ENCODE results near the gene IFI6.
A peak's percentile ranks its signal among the peaks of the same experiment; 100 is the strongest.

The IFI6 gene

GRCh38 chr1:27662707-27663393, 9.1 kb downstream of the IFI6 start:
- H3K27ac Mint-ChIP-seq = peak overlapping the region; percentile 99
- peak; percentile 95 for DNase-seq
- no peaks in the 10 kb centered on the region for H3K9me3 Mint-ChIP-seq
- peaks cover 49% of the 10 kb centered on the region for H3K4me1 Mint-ChIP-seq (ENCODE audit: low read depth)
- peaks cover 19% of the 10 kb centered on the region for H3K36me3 Mint-ChIP-seq (ENCODE audit: low read depth)
- no peaks in the 10 kb centered on the region for H3K27me3 Mint-ChIP-seq
- H3K4me3 Mint-ChIP-seq = peak overlapping the region; percentile 66

- no peaks in the 10 kb centered on the region for H3K9me3 Mint-ChIP-seq
- peak overlapping the region; percentile 66 for H3K4me3 Mint-ChIP-seq
- H3K27ac Mint-ChIP-seq = peak overlapping the region; percentile 99
- H3K36me3 Mint-ChIP-seq (ENCODE audit: low read depth) = peaks cover 15% of the 10 kb centered on the region
- peaks cover 49% of the 10 kb centered on the region for H3K4me1 Mint-ChIP-seq (ENCODE audit: low read depth)
- H3K27me3 Mint-ChIP-seq = no peaks in the 10 kb centered on the region
- no peak for DNase-seq
Observed at GRCh38 chr1:27662261-27662660, 9.7 kb downstream of the IFI6 start.

- Mint-ChIP-seq H3K36me3 (ENCODE audit: low read depth) (peaks cover 9% of the 10 kb centered on the region), H3K27ac (peak overlapping the region; percentile 65), H3K27me3 (no peaks in the 10 kb centered on the region), H3K9me3 (no peaks in the 10 kb centered on the region), H3K4me1 (ENCODE audit: low read depth) (peaks cover 46% of the 10 kb centered on the region), H3K4me3 (no peak overlapping the region)
- DNase-seq = no peak
Observed at GRCh38 chr1:27661412-27662075, 10.4 kb downstream of the IFI6 start.

GRCh38 chr1:27660300-27660835, 11.6 kb downstream of the IFI6 start:
- DNase-seq = no peak
- Mint-ChIP-seq H3K27ac (peak overlapping the region; percentile 91), H3K36me3 (ENCODE audit: low read depth) (no peaks in the 10 kb centered on the region), H3K4me3 (peak overlapping the region; percentile 76), H3K4me1 (ENCODE audit: low read depth) (peaks cover 49% of the 10 kb centered on the region), H3K9me3 (no peaks in the 10 kb centered on the region), H3K27me3 (no peaks in the 10 kb centered on the region)

- H3K4me3 Mint-ChIP-seq = peak overlapping the region; percentile 76
- H3K36me3 Mint-ChIP-seq (ENCODE audit: low read depth) = no peaks in the 10 kb centered on the region
- H3K9me3 Mint-ChIP-seq = no peaks in the 10 kb centered on the region
- no peaks in the 10 kb centered on the region for H3K27me3 Mint-ChIP-seq
- DNase-seq = peak; percentile 90
- peak overlapping the region; percentile 91 for H3K27ac Mint-ChIP-seq
- H3K4me1 Mint-ChIP-seq (ENCODE audit: low read depth) = peaks cover 49% of the 10 kb centered on the region
Observed at GRCh38 chr1:27659497-27660299, 12.3 kb downstream of the IFI6 start.

GRCh38 chr1:27658951-27659496, 13.0 kb downstream of the IFI6 start:
- Mint-ChIP-seq H3K9me3 (no peaks in the 10 kb centered on the region), H3K36me3 (ENCODE audit: low read depth) (no peaks in the 10 kb centered on the region), H3K4me1 (ENCODE audit: low read depth) (peaks cover 49% of the 10 kb centered on the region), H3K27me3 (no peaks in the 10 kb centered on the region), H3K27ac (peak overlapping the region; percentile 89), H3K4me3 (peak overlapping the region; percentile 76)
- no peak for DNase-seq

- Mint-ChIP-seq H3K9me3 (no peaks in the 10 kb centered on the region), H3K36me3 (ENCODE audit: low read depth) (no peaks in the 10 kb centered on the region), H3K27ac (no peak overlapping the region), H3K4me3 (no peak overlapping the region), H3K4me1 (ENCODE audit: low read depth) (peaks cover 31% of the 10 kb centered on the region), H3K27me3 (no peaks in the 10 kb centered on the region)
- DNase-seq = no peak
Observed at GRCh38 chr1:27656157-27656893, 15.7 kb downstream of the IFI6 start.

GRCh38 chr1:27655151-27655937, 16.6 kb downstream of the IFI6 start:
- Mint-ChIP-seq H3K27ac (no peak overlapping the region), H3K27me3 (no peaks in the 10 kb centered on the region), H3K9me3 (no peaks in the 10 kb centered on the region), H3K4me3 (no peak overlapping the region), H3K4me1 (ENCODE audit: low read depth) (peaks cover 30% of the 10 kb centered on the region), H3K36me3 (ENCODE audit: low read depth) (no peaks in the 10 kb centered on the region)
- no peak for DNase-seq

GRCh38 chr1:27652111-27652864, 19.7 kb downstream of the IFI6 start:
- Mint-ChIP-seq H3K27ac (no peak overlapping the region), H3K9me3 (no peaks in the 10 kb centered on the region), H3K4me1 (ENCODE audit: low read depth) (peaks cover 18% of the 10 kb centered on the region), H3K27me3 (no peaks in the 10 kb centered on the region), H3K36me3 (ENCODE audit: low read depth) (no peaks in the 10 kb centered on the region), H3K4me3 (no peak overlapping the region)
- no peak for DNase-seq

GRCh38 chr1:27650539-27651175, 21.3 kb downstream of the IFI6 start:
- Mint-ChIP-seq H3K4me1 (ENCODE audit: low read depth) (peaks cover 17% of the 10 kb centered on the region), H3K4me3 (no peak overlapping the region)

GRCh38 chr1:27650171-27650538, 21.8 kb downstream of the IFI6 start:
- no peaks in the 10 kb centered on the region for H3K36me3 Mint-ChIP-seq (ENCODE audit: low read depth)

More at GRCh38 chr1:27650539-27651175, 21.3 kb downstream of the IFI6 start:
- no peaks in the 10 kb centered on the region for H3K9me3 Mint-ChIP-seq
- peak overlapping the region; percentile 80 for H3K27ac Mint-ChIP-seq
- no peaks in the 10 kb centered on the region for H3K27me3 Mint-ChIP-seq
- no peak for DNase-seq
- no peaks in the 10 kb centered on the region for H3K36me3 Mint-ChIP-seq (ENCODE audit: low read depth)

GRCh38 chr1:27649306-27649635, 22.7 kb downstream of the IFI6 start:
- no peaks in the 10 kb centered on the region for H3K36me3 Mint-ChIP-seq (ENCODE audit: low read depth)
- H3K27ac Mint-ChIP-seq = no peak overlapping the region
- H3K9me3 Mint-ChIP-seq = no peaks in the 10 kb centered on the region
- peaks cover 20% of the 10 kb centered on the region for H3K4me1 Mint-ChIP-seq (ENCODE audit: low read depth)
- H3K4me3 Mint-ChIP-seq = no peak overlapping the region
- no peak for DNase-seq
- H3K27me3 Mint-ChIP-seq = no peaks in the 10 kb centered on the region

More at GRCh38 chr1:27650171-27650538, 21.8 kb downstream of the IFI6 start:
- peak overlapping the region; percentile 80 for H3K27ac Mint-ChIP-seq
- H3K4me1 Mint-ChIP-seq (ENCODE audit: low read depth) = peaks cover 15% of the 10 kb centered on the region
- no peak overlapping the region for H3K4me3 Mint-ChIP-seq
- no peaks in the 10 kb centered on the region for H3K9me3 Mint-ChIP-seq
- no peak for DNase-seq
- H3K27me3 Mint-ChIP-seq = no peaks in the 10 kb centered on the region
